ENCODE results near the gene CHPF.

GRCh38 chr2:219508444-219508734 lies 35.2 kb downstream of the CHPF start:
- TF ChIP-seq, protein P1, sequence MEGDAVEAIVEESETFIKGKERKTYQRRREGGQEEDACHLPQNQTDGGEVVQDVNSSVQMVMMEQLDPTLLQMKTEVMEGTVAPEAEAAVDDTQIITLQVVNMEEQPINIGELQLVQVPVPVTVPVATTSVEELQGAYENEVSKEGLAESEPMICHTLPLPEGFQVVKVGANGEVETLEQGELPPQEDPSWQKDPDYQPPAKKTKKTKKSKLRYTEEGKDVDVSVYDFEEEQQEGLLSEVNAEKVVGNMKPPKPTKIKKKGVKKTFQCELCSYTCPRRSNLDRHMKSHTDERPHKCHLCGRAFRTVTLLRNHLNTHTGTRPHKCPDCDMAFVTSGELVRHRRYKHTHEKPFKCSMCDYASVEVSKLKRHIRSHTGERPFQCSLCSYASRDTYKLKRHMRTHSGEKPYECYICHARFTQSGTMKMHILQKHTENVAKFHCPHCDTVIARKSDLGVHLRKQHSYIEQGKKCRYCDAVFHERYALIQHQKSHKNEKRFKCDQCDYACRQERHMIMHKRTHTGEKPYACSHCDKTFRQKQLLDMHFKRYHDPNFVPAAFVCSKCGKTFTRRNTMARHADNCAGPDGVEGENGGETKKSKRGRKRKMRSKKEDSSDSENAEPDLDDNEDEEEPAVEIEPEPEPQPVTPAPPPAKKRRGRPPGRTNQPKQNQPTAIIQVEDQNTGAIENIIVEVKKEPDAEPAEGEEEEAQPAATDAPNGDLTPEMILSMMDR (IDR thresholded peaks at IDR 0.05), result no peak
- TF ChIP-seq POLR2AphosphoS5 (IDR thresholded peaks at IDR 0.05), result no peak
- no peak for TF ChIP-seq POLR2A (IDR thresholded peaks at IDR 0.05; ENCODE audit: low read depth)
- TF ChIP-seq EP300 (IDR thresholded peaks at IDR 0.05), result no peak
